HEK293 (cell line): ENCODE measurements around the gene SEMA7A.

Experiments used
- CTCF ChIA-PET: fragments of 350-600 bp; formaldehyde crosslinking; extraction: SDS; loops from one replicate; lab custom pipeline; 2021; ENCODE audit warnings: antibody characterized with exemption; lab: Yijun Ruan, JAX
- POLR2A ChIA-PET: fragments of 300-600 bp; formaldehyde crosslinking; extraction: SDS; loops from one replicate; lab custom pipeline; 2020; ENCODE audit warnings: antibody characterized with exemption, inconsistent platforms; lab: Yijun Ruan, JAX
- H3K27ac ChIP-seq: fragments of 200-500 bp; sonication (Bioruptor generic); 2 replicates; pipeline ENCODE4 v1.5.1; 2014; ENCODE audit warnings: low read depth, low read length, control low read depth, inconsistent platforms; ENCODE audit errors: extremely low read depth
- H3K36me3 ChIP-seq, 2 experiments: fragments of 200-500 bp in 1 of 2; sonication (Bioruptor generic) in 1 of 2; 1 replicate in 1 of 2; 2 replicates in 1 of 2; pipeline ENCODE4 v1.5.1; 2014 to 2017; ENCODE audit warnings: inconsistent platforms in 2 of 2, low read length in 2 of 2; ENCODE audit not compliant: control insufficient read depth in 2 of 2, insufficient read depth in 1 of 2
- H3K4me1 ChIP-seq: fragments of 200-500 bp; sonication (Bioruptor generic); 2 replicates; pipeline ENCODE4 v1.5.1; 2014; ENCODE audit warnings: mild to moderate bottlenecking, low read length, inconsistent platforms; ENCODE audit not compliant: control insufficient read depth, insufficient read depth
- H3K4me3 ChIP-seq: 2 replicates; pipeline ENCODE4 v1.5.1; 2011; ENCODE audit warnings: low read depth, mild to moderate bottlenecking, control low read depth, low read length, moderate library complexity
- H3K9me3 ChIP-seq: fragments of 200-500 bp; sonication (Bioruptor generic); 2 replicates; pipeline ENCODE4 v1.5.1; 2014; ENCODE audit warnings: low read depth, low read length, inconsistent platforms; ENCODE audit not compliant: control insufficient read depth, insufficient read depth
- GLIS1 ChIP-seq: fragments of 450-650 bp; formaldehyde crosslinking; IDR thresholded peaks from 2 replicates; pipeline ENCODE4 v1.5.1; 2016; ENCODE audit warnings: missing biosample characterization, missing genetic modification characterization
- HIC1 ChIP-seq: fragments of 450-650 bp; formaldehyde crosslinking; IDR thresholded peaks from 2 replicates; pipeline ENCODE4 v1.5.1; 2016; ENCODE audit warnings: missing biosample characterization, missing genetic modification characterization
- MEIS1 ChIP-seq: sonication (generic); formaldehyde crosslinking; IDR thresholded peaks from 2 replicates; pipeline ENCODE4 v1.8.1; 2022; ENCODE audit warnings: missing genetic modification reagents, mild to moderate bottlenecking, borderline replicate concordance
- MYNN ChIP-seq: fragments of 450-650 bp; formaldehyde crosslinking; IDR thresholded peaks from 2 replicates; pipeline ENCODE4 v1.5.1; 2016; ENCODE audit warnings: missing biosample characterization, missing genetic modification characterization, borderline replicate concordance
- YY2 ChIP-seq: fragments of 450-650 bp; formaldehyde crosslinking; IDR thresholded peaks from 2 replicates; pipeline ENCODE4 v1.5.1; 2016; ENCODE audit warnings: missing biosample characterization, missing genetic modification characterization
- ZFP3 ChIP-seq: fragments of 450-650 bp; formaldehyde crosslinking; IDR thresholded peaks from 2 replicates; pipeline ENCODE4 v1.5.1; 2016; ENCODE audit warnings: low read depth, missing biosample characterization, missing genetic modification characterization
- ZIC2 ChIP-seq: fragments of 450-650 bp; formaldehyde crosslinking; IDR thresholded peaks from 2 replicates; pipeline ENCODE4 v1.5.1; 2016; ENCODE audit warnings: missing biosample characterization, missing genetic modification characterization
- ZNF10 ChIP-seq: fragments of 450-650 bp; formaldehyde crosslinking; IDR thresholded peaks from 2 replicates; pipeline ENCODE4 v1.5.1; 2017; ENCODE audit warnings: missing biosample characterization, missing genetic modification characterization
- ZNF184 ChIP-seq: fragments of 450-650 bp; IDR thresholded peaks from 2 replicates; pipeline ENCODE4 v1.5.1; 2018; ENCODE audit warnings: missing biosample characterization, mild to moderate bottlenecking, missing genetic modification characterization
- ZNF2 ChIP-seq: fragments of 450-650 bp; formaldehyde crosslinking; IDR thresholded peaks from 2 replicates; pipeline ENCODE4 v1.5.1; 2016; ENCODE audit warnings: missing biosample characterization, missing genetic modification characterization
- ZNF221 ChIP-seq: fragments of 450-650 bp; formaldehyde crosslinking; IDR thresholded peaks from 2 replicates; pipeline ENCODE4 v1.5.1; 2017; ENCODE audit warnings: missing biosample characterization, missing genetic modification characterization, borderline replicate concordance
- ZNF223 ChIP-seq: fragments of 450-650 bp; formaldehyde crosslinking; IDR thresholded peaks from 2 replicates; pipeline ENCODE4 v1.5.1; 2016; ENCODE audit warnings: missing biosample characterization, missing genetic modification characterization
- ZNF248 ChIP-seq: fragments of 450-650 bp; formaldehyde crosslinking; IDR thresholded peaks from 2 replicates; pipeline ENCODE4 v1.5.1; 2017; ENCODE audit warnings: missing biosample characterization, missing genetic modification characterization
- ZNF514 ChIP-seq: fragments of 450-650 bp; formaldehyde crosslinking; IDR thresholded peaks from 2 replicates; pipeline ENCODE4 v1.5.1; 2016; ENCODE audit warnings: missing biosample characterization, missing genetic modification characterization
- ZNF626 ChIP-seq: fragments of 450-650 bp; sonication (Bioruptor Pico); formaldehyde crosslinking; IDR thresholded peaks from 2 replicates; pipeline ENCODE4 v1.5.1; 2018; ENCODE audit warnings: missing biosample characterization, missing genetic modification characterization, inconsistent platforms
- ZNF830 ChIP-seq: fragments of 450-650 bp; IDR thresholded peaks from 2 replicates; pipeline ENCODE4 v1.5.0; 2018; ENCODE audit warnings: missing biosample characterization, missing genetic modification characterization, low read depth, mild to moderate bottlenecking, moderate library complexity
- ZNF843 ChIP-seq: fragments of 450-650 bp; formaldehyde crosslinking; IDR thresholded peaks from 2 replicates; pipeline ENCODE4 v1.5.1; 2016; ENCODE audit warnings: missing biosample characterization, missing genetic modification characterization
- TF ChIP-seq, protein P1 (sequence below): fragments of 450-650 bp; formaldehyde crosslinking; IDR thresholded peaks from 2 replicates; pipeline ENCODE4 v1.5.1; 2016; ENCODE audit warnings: missing biosample characterization, missing genetic modification characterization
- TF ChIP-seq, protein P2 (sequence below): fragments of 450-650 bp; formaldehyde crosslinking; IDR thresholded peaks from 2 replicates; pipeline ENCODE4 v1.5.1; 2016; ENCODE audit warnings: missing biosample characterization, missing genetic modification characterization, borderline replicate concordance
- TF ChIP-seq, protein P3 (sequence below): fragments of 450-650 bp; formaldehyde crosslinking; conservative IDR thresholded peaks from 2 replicates; pipeline ENCODE4 v1.5.1; 2016; ENCODE audit warnings: low read depth, missing biosample characterization, missing genetic modification characterization

The SEMA7A gene

DNA sequence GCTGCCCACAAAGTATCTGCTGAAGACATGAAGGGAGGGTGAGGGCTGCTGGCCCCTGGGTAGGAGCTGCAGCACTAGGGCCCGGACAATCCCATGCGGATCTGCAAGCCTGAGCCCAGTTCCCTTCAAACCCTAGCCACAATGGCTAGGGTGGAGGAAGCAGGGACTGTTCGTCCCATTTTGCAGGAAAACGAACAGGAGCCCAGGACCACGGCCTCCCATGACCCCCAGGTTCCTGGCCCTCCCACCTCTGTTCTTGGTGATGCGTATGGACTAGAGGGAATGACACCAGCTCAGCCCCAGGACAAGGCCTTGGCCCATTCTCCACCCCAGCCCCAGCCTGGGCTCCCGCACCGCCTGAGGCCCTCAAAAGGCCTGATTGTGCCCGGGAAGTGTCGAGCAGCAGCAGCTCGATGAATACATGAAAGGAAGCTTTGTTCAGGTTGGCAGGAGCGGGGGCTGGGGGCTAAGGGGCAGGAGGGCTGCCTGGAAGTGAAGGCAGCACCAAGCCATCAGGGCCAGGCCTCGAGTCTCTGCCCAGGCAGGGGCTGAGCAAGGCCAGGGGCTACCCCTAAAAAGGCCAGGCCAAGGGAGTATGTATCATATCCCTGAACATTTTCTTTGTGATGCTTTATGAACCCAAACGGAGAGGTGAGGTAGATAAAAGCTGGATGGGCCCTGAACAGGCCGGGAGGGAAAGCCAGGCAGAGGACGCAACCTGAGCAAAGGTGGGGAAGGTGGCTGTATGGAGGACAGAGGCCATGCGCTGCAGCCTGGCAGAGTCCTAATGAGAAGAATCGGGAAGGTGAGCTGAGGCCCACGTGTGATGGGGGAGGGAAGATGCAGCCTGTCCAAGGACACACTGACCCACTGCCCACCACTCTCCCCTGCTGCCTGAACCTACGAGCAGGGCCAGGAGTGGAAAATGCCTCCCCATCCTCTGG, 12.2 kb downstream of the SEMA7A start:
- no peaks in the 10 kb centered on the region for H3K4me1 ChIP-seq
- H3K36me3 ChIP-seq = no peaks in the 10 kb centered on the region
- H3K9me3 ChIP-seq = no peaks in the 10 kb centered on the region
- no peak for TF ChIP-seq MEIS1 (CRISPR knock-in tag)
- no peak for TF ChIP-seq ZNF223
- TF ChIP-seq, protein P1, sequence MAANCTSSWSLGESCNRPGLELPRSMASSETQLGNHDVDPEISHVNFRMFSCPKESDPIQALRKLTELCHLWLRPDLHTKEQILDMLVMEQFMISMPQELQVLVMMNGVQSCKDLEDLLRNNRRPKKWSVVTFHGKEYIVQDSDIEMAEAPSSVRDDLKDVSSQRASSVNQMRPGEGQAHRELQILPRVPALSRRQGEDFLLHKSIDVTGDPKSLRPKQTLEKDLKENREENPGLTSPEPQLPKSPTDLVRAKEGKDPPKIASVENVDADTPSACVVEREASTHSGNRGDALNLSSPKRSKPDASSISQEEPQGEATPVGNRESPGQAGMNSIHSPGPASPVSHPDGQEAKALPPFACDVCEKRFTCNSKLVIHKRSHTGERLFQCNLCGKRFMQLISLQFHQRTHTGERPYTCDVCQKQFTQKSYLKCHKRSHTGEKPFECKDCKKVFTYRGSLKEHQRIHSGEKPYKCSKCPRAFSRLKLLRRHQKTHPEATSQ (tag by site-specific recombination) = no peak
- no peak for TF ChIP-seq MYNN (tag by site-specific recombination)
- no peak for TF ChIP-seq ZNF2 (tag by site-specific recombination)
- TF ChIP-seq ZNF184 = no peak
- no peak for TF ChIP-seq ZNF514 (tag by site-specific recombination)
- TF ChIP-seq, protein P2, sequence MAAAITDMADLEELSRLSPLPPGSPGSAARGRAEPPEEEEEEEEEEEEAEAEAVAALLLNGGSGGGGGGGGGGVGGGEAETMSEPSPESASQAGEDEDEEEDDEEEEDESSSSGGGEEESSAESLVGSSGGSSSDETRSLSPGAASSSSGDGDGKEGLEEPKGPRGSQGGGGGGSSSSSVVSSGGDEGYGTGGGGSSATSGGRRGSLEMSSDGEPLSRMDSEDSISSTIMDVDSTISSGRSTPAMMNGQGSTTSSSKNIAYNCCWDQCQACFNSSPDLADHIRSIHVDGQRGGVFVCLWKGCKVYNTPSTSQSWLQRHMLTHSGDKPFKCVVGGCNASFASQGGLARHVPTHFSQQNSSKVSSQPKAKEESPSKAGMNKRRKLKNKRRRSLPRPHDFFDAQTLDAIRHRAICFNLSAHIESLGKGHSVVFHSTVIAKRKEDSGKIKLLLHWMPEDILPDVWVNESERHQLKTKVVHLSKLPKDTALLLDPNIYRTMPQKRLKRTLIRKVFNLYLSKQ = no peak
- no peak for TF ChIP-seq ZNF221 (tag by site-specific recombination)
- TF ChIP-seq ZNF830 (tag by site-specific recombination) = no peak
- no peak for TF ChIP-seq YY2
- TF ChIP-seq GLIS1 = no peak
- TF ChIP-seq ZNF248 (tag by site-specific recombination) = no peak
- H3K27ac ChIP-seq = no peak overlapping the region
- POLR2A ChIA-PET = no interaction called here
- H3K4me3 ChIP-seq = no peak overlapping the region
- CTCF ChIA-PET = interaction anchor here (0.6 to 1.3 kb wide), 4 partner anchors 17 to 213 kb away, joined by 3 to 5 read pairs (median 4); no protein-coding TSS in a partner anchor

GRCh38 chr15:74420193-74420905, 13.4 kb downstream of the SEMA7A start:
- CTCF ChIA-PET = interaction anchor here (0.7 to 2.0 kb wide), 4 partner anchors 18 to 373 kb away, joined by 3 to 5 read pairs (median 4); no protein-coding TSS in a partner anchor
- no peak for TF ChIP-seq ZNF626 (tag by site-specific recombination)
- TF ChIP-seq ZFP3 (tag by site-specific recombination) = no peak
- TF ChIP-seq, protein P3, sequence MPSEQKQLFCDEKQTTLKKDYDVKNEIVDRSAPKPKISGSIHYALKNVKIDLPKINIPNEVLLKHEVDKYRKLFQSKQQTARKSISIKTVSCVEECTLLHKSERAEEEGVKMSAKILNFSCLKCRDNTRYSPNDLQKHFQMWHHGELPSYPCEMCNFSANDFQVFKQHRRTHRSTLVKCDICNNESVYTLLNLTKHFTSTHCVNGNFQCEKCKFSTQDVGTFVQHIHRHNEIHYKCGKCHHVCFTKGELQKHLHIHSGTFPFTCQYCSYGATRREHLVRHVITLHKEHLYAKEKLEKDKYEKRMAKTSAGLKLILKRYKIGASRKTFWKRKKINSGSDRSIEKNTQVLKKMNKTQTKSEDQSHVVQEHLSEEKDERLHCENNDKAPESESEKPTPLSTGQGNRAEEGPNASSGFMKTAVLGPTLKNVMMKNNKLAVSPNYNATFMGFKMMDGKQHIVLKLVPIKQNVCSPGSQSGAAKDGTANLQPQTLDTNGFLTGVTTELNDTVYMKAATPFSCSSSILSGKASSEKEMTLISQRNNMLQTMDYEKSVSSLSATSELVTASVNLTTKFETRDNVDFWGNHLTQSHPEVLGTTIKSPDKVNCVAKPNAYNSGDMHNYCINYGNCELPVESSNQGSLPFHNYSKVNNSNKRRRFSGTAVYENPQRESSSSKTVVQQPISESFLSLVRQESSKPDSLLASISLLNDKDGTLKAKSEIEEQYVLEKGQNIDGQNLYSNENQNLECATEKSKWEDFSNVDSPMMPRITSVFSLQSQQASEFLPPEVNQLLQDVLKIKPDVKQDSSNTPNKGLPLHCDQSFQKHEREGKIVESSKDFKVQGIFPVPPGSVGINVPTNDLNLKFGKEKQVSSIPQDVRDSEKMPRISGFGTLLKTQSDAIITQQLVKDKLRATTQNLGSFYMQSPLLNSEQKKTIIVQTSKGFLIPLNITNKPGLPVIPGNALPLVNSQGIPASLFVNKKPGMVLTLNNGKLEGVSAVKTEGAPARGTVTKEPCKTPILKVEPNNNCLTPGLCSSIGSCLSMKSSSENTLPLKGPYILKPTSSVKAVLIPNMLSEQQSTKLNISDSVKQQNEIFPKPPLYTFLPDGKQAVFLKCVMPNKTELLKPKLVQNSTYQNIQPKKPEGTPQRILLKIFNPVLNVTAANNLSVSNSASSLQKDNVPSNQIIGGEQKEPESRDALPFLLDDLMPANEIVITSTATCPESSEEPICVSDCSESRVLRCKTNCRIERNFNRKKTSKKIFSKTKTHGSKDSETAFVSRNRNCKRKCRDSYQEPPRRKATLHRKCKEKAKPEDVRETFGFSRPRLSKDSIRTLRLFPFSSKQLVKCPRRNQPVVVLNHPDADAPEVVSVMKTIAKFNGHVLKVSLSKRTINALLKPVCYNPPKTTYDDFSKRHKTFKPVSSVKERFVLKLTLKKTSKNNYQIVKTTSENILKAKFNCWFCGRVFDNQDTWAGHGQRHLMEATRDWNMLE (tag by site-specific recombination) = no peak
- no peak for TF ChIP-seq ZNF10 (tag by site-specific recombination)
- TF ChIP-seq GLIS1 = peak; percentile 53
- no peak for TF ChIP-seq ZNF514 (tag by site-specific recombination)
- no peak for TF ChIP-seq ZNF843 (tag by site-specific recombination)
- TF ChIP-seq HIC1 = no peak
- TF ChIP-seq ZIC2 (tag by site-specific recombination) = peak; percentile 45; the same call in 1 of the 2 replicates
- Histone ChIP-seq H3K9me3 (no peaks in the 10 kb centered on the region), H3K36me3 (no peaks in the 10 kb centered on the region), H3K4me3 (no peak overlapping the region), H3K27ac (no peak overlapping the region), H3K4me1 (no peaks in the 10 kb centered on the region)
- POLR2A ChIA-PET = interaction anchor here (1.2 kb wide), 1 partner anchor 41 kb away, joined by 11 read pairs; the partner anchor contains the start of gene UBL7
